HepG2 (cell line): ENCODE results near the gene IFNAR1. TPM values are rescaled to one million over a fixed set of nuclear protein-coding genes. Genes with fewer than 3 reads are reported as not detected.

Source experiments
- ATAC-seq: fragments of 200-7000 bp; cut with Tn5 transposase; 3 replicates; pipeline ENCODE4 v1.9.1; 2020; ENCODE audit warnings: mild to moderate bottlenecking, moderate library complexity
- BruUV-seq: library from RNA; stranded (reverse); fragments of 400-500 nt; replicated peaks from 2 replicates; lab custom pipeline; 2021; lab: Mats Ljungman, UMichigan
- CTCF ChIA-PET: fragments of 300-600 bp; formaldehyde crosslinking; extraction: SDS; loops from one replicate; lab custom pipeline; 2021; ENCODE audit warnings: low total read pairs, inconsistent platforms, low intra/inter-chr PET ratio; lab: Yijun Ruan, JAX
- POLR2A ChIA-PET: fragments of 350-600 bp; sonication (Branson Sonifier 250); formaldehyde crosslinking; loops from one replicate; lab custom pipeline; 2020; ENCODE audit warnings: antibody characterized with exemption, inconsistent platforms; lab: Yijun Ruan, JAX
- DNase-seq: peaks from one replicate; pipeline ENCODE4 v3.0.0-alpha.2; 2015; ENCODE audit warnings: low spot score
- FAIRE-seq: peaks from 3 replicates; lab custom pipeline; 2011; peaks lifted over from hg19 to GRCh38; lab: Jason Lieb, UNC
- H2AFZ ChIP-seq: one replicate; pipeline ENCODE4 v1.6.1; 2011; ENCODE audit warnings: low read length, inconsistent platforms
- H3K27ac ChIP-seq: fragments of 300-600 bp; 3 replicates; pipeline ENCODE4 v1.8.0; 2011; ENCODE audit warnings: mixed run types, mild to moderate bottlenecking, mixed read lengths, low read length, inconsistent platforms; ENCODE audit not compliant: insufficient read depth; ENCODE audit errors: extremely low read length
- H3K27me3 ChIP-seq, 2 experiments: fragments of 200-600 bp in 1 of 2; 2 replicates in 1 of 2; 3 replicates in 1 of 2; pipeline versions ENCODE4 v1.6.0 to v1.8.0; 2011; ENCODE audit warnings: low read length in 2 of 2, mild to moderate bottlenecking in 2 of 2, moderate library complexity in 2 of 2, inconsistent platforms in 1 of 2; ENCODE audit not compliant: insufficient read depth in 2 of 2, control insufficient read depth in 1 of 2
- H3K36me3 ChIP-seq, 2 experiments: fragments of 200-600 bp in 1 of 2; replicated peaks in 1 of 2; 2 replicates in 1 of 2; 3 replicates in 1 of 2; pipeline versions ENCODE4 v1.5.1 to v1.8.0; 2011; ENCODE audit warnings: low read length in 2 of 2, inconsistent platforms in 1 of 2; ENCODE audit not compliant: insufficient read depth in 2 of 2, control insufficient read depth in 1 of 2
- H3K4me1 ChIP-seq: 2 replicates; pipeline ENCODE4 v1.5.1; 2012; ENCODE audit warnings: low read length, inconsistent platforms; ENCODE audit not compliant: insufficient read depth
- H3K4me2 ChIP-seq: 2 replicates; pipeline ENCODE4 v1.6.0; 2011; ENCODE audit warnings: low read depth, low read length, inconsistent platforms
- H3K4me3 ChIP-seq, 3 experiments: fragments of 200-600 bp in 1 of 3; sonication (generic), shearing (Covaris generic) in 1 of 3; replicated peaks in 1 of 3; 2 replicates each; pipeline ENCODE4 v1.5.1; 2011 to 2016; ENCODE audit warnings: low read length in 3 of 3, inconsistent platforms in 2 of 3, low read depth in 2 of 3, mild to moderate bottlenecking in 2 of 3, control low read depth in 1 of 3, mixed read lengths in 1 of 3; ENCODE audit not compliant: insufficient read depth in 1 of 3
- H3K79me2 ChIP-seq: one replicate; pipeline ENCODE4 v1.6.1; 2011; ENCODE audit warnings: low read length, inconsistent platforms; ENCODE audit not compliant: insufficient read depth
- H3K9ac ChIP-seq: 2 replicates; pipeline ENCODE4 v1.6.0; 2011; ENCODE audit warnings: mild to moderate bottlenecking, low read depth, low read length, inconsistent platforms; ENCODE audit not compliant: insufficient read depth
- H3K9me3 ChIP-seq: 2 replicates; pipeline ENCODE4 v1.5.1; 2012; ENCODE audit warnings: mild to moderate bottlenecking, low read length
- H4K20me1 ChIP-seq: 2 replicates; pipeline ENCODE4 v1.6.0; 2011; ENCODE audit warnings: inconsistent platforms, mild to moderate bottlenecking, low read length, moderate library complexity; ENCODE audit not compliant: insufficient read depth
- JUN ChIP-seq: sonication (generic); formaldehyde crosslinking; IDR thresholded peaks from 2 replicates; pipeline ENCODE4 v1.4.0; 2020; ENCODE audit warnings: mild to moderate bottlenecking, missing genetic modification reagents
- LBX2 ChIP-seq: sonication (generic); formaldehyde crosslinking; IDR thresholded peaks from 2 replicates; pipeline ENCODE4 v1.5.0; 2020; ENCODE audit warnings: missing genetic modification reagents, mild to moderate bottlenecking, borderline replicate concordance
- MLX ChIP-seq: IDR thresholded peaks from 2 replicates; pipeline ENCODE4 v1.6.1; 2016
- NONO ChIP-seq, 2 experiments: fragments of 450-650 bp in 1 of 2; sonication (generic) in 1 of 2; formaldehyde crosslinking in 1 of 2; IDR thresholded peaks in 1 of 2; conservative IDR thresholded peaks in 1 of 2; 2 replicates each; pipeline versions ENCODE4 v1.6.1 to v1.8.0; 2017 to 2022; ENCODE audit warnings: mild to moderate bottlenecking in 1 of 2, missing genetic modification reagents in 1 of 2, moderate library complexity in 1 of 2
- RNF219 ChIP-seq: sonication (generic); formaldehyde crosslinking; IDR thresholded peaks from 2 replicates; pipeline ENCODE4 v1.5.0; 2020; ENCODE audit warnings: mild to moderate bottlenecking, missing genetic modification reagents
- SYNCRIP ChIP-seq: fragments of 200-400 bp; formaldehyde crosslinking; IDR thresholded peaks from 2 replicates; pipeline ENCODE4 v1.6.1; 2018; ENCODE audit warnings: mild to moderate bottlenecking, low read depth, low read length; ENCODE audit not compliant: insufficient read depth
- ZNF296 ChIP-seq: sonication (generic); formaldehyde crosslinking; conservative IDR thresholded peaks from 2 replicates; pipeline ENCODE4 v1.5.0; 2020; ENCODE audit warnings: mild to moderate bottlenecking, missing genetic modification reagents
- ZNF44 ChIP-seq: sonication (generic); formaldehyde crosslinking; IDR thresholded peaks from 2 replicates; pipeline ENCODE4 v1.5.1; 2020; ENCODE audit warnings: mild to moderate bottlenecking, missing genetic modification reagents
- ZNF512B ChIP-seq: sonication (generic); formaldehyde crosslinking; IDR thresholded peaks from 2 replicates; pipeline ENCODE4 v1.5.1; 2020; ENCODE audit warnings: missing genetic modification reagents, mild to moderate bottlenecking, borderline replicate concordance
- ZNF615 ChIP-seq: sonication (generic); formaldehyde crosslinking; IDR thresholded peaks from 2 replicates; pipeline ENCODE4 v1.5.0; 2020; ENCODE audit warnings: mild to moderate bottlenecking, missing genetic modification reagents, borderline replicate concordance
- WGBS: methylation state at CpG from one replicate; pipeline ENCODE4 v1.1.6; 2017; ENCODE audit warnings: low lambda C conversion rate; 5-methylcytosine and 5-hydroxymethylcytosine counted together
- in situ Hi-C: cut with HindIII; loops from 2 replicates; pipeline ENCODE4 v1.10.0; 2017; ENCODE audit warnings: low pct_unique_long_range_greater_than_20kb; ENCODE audit not compliant: extremely low pct_ligation_motif_present
- intact Hi-C: fragments of 100-400 bp; cut with micrococcal nuclease; formaldehyde crosslinking; loops from one replicate; pipeline ENCODE4 v1.10.0; 2022; ENCODE audit not compliant: unreplicated experiment
- polyA plus RNA-seq, 8 experiments: library from polyadenylated mRNA; depleted of rRNA in 3 of 8; stranded (reverse) in 7 of 8; unstranded in 1 of 8; fragments of >200 nt; fragmentation: Illumina TruSeq in 4 of 8; extraction: Trizol in 4 of 8; gene quantifications; 2 replicates each; pipeline versions ENCODE4 v1.2.1 to v1.2.3, GENCODE V29; 2011 to 2016; ENCODE audit warnings: low read depth in 4 of 8, missing spikeins in 1 of 8, mixed read lengths in 1 of 8; ENCODE audit not compliant: insufficient read depth in 1 of 8
- total RNA-seq, 5 experiments: library from RNA; depleted of rRNA; stranded (reverse); fragments of >200 nt; fragmentation: Illumina TruSeq; extraction: Trizol; gene quantifications; 2 replicates each; pipeline ENCODE4 v1.2.3, GENCODE V29; 2016; ENCODE audit warnings: low read depth in 1 of 5

Gene IFNAR1
- total and polyA plus RNA-seq, 2 of the 13 experiments (the other 11 are each of a cell fraction or from before 2014, with no cell fraction given) = 6.7 to 9.3 TPM

- no peaks in the 10 kb centered on the region for H3K79me2 ChIP-seq
- ChIA-PET CTCF (no interaction called here), POLR2A (no interaction called here)
- H2AFZ ChIP-seq = no peak overlapping the region
- FAIRE-seq (no peak), DNase-seq (no peak), ATAC-seq (no peak)
- no peak overlapping the region for H3K4me3 ChIP-seq
- in situ Hi-C loops (no loop called here), intact Hi-C loops (no loop called here)
- H4K20me1 ChIP-seq = no peaks in the 10 kb centered on the region
- H3K9ac ChIP-seq = no peak overlapping the region
- H3K4me2 ChIP-seq = no peak overlapping the region
- H3K36me3 ChIP-seq = no peaks in the 10 kb centered on the region
- H3K27ac ChIP-seq = no peak overlapping the region
- TF ChIP-seq JUN (CRISPR knock-in tag) = no peak
- TF ChIP-seq ZNF44 (CRISPR knock-in tag) = no peak
- no peak for TF ChIP-seq RNF219
- no peak for TF ChIP-seq LBX2 (CRISPR knock-in tag)
- TF ChIP-seq MLX (CRISPR knock-in tag) = no peak
- no peak for TF ChIP-seq ZNF512B (CRISPR knock-in tag)
- TF ChIP-seq ZNF296 (CRISPR knock-in tag) = no peak
- TF ChIP-seq ZNF615 (CRISPR knock-in tag) = no peak
- TF ChIP-seq NONO (IDR thresholded peaks at IDR 0.05) = no peak
- no peak for TF ChIP-seq NONO (CRISPR knock-in tag; conservative IDR thresholded peaks at IDR 0.05)
- TF ChIP-seq SYNCRIP = no peak
- no TSS peak for BruUV-seq
- H3K4me1 ChIP-seq = peaks cover 46% of the 10 kb centered on the region
- no peaks in the 10 kb centered on the region for H3K27me3 ChIP-seq
- WGBS = 55% methylated on average over 5 of the region's 5 CpGs
- H3K9me3 ChIP-seq = no peaks in the 10 kb centered on the region
Observed at GRCh38 chr21:33396951-33397350, 72.2 kb downstream of the IFNAR1 start.
